Esophagus muscularis mucosa (tissue), 4 donors: ENCODE results near the gene HSDL2.

Experiments
- EP300 ChIP-seq: sonication (generic); formaldehyde crosslinking; IDR thresholded peaks from one replicate; pipeline ENCODE4 v1.6.1; 2017; ENCODE audit warnings: antibody characterized with exemption
- POLR2A ChIP-seq: fragments of 450-650 bp; IDR thresholded peaks from one replicate; pipeline ENCODE4 v1.6.1; 2017; ENCODE audit warnings: antibody characterized with exemption, moderate library complexity, mild to moderate bottlenecking, low read depth
- POLR2AphosphoS5 ChIP-seq, 2 donors: sonication (generic); formaldehyde crosslinking; IDR thresholded peaks; one replicate each; pipeline ENCODE4 v1.6.1; 2017; ENCODE audit warnings: antibody characterized with exemption in 2 of 2
- TF ChIP-seq, protein P1 (sequence below), 3 experiments: fragments of 200-600 bp in 2 of 3; fragments of 450-650 bp in 1 of 3; sonication (generic) in 2 of 3; IDR thresholded peaks; one replicate each; pipeline ENCODE4 v1.5.1; 2017 to 2019; ENCODE audit warnings: antibody characterized with exemption in 3 of 3, mild to moderate bottlenecking in 2 of 3, moderate library complexity in 1 of 3

DNA sequence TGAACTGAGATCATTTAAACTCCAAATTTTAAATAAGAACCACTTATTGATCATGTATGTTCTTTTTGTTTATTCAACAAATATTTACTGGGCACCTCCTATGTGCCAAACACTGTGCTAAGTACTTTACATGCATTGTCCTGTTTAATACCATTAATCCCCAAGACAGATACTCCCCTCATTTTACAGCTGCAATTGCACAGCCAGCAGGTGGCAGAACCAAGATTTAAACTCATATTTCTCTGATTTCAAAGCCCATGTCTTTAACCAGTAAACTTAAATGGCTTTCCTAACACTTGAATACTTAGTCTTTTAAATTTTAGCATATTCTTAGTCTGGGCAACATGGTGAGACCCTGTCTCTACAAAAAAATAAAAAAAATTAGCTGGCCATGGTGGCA is 63.3 kb downstream of the HSDL2 start:
- TF ChIP-seq, protein P1, sequence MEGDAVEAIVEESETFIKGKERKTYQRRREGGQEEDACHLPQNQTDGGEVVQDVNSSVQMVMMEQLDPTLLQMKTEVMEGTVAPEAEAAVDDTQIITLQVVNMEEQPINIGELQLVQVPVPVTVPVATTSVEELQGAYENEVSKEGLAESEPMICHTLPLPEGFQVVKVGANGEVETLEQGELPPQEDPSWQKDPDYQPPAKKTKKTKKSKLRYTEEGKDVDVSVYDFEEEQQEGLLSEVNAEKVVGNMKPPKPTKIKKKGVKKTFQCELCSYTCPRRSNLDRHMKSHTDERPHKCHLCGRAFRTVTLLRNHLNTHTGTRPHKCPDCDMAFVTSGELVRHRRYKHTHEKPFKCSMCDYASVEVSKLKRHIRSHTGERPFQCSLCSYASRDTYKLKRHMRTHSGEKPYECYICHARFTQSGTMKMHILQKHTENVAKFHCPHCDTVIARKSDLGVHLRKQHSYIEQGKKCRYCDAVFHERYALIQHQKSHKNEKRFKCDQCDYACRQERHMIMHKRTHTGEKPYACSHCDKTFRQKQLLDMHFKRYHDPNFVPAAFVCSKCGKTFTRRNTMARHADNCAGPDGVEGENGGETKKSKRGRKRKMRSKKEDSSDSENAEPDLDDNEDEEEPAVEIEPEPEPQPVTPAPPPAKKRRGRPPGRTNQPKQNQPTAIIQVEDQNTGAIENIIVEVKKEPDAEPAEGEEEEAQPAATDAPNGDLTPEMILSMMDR (IDR thresholded peaks at IDR 0.05), result peak in 1 of 3 experiments; percentile 36
- TF ChIP-seq POLR2AphosphoS5 (IDR thresholded peaks at IDR 0.05), result no peak
- TF ChIP-seq POLR2A, result no peak
- no peak for TF ChIP-seq EP300
